Mammary epithelial cell (primary cell): ENCODE results near the gene NUCB1.

Experiments
- CTCF ChIP-seq, 2 donors: IDR thresholded peaks in 1 of 2; conservative IDR thresholded peaks in 1 of 2; 2 replicates each; pipeline ENCODE4 v1.5.1; 2011 to 2012; ENCODE audit warnings: inconsistent platforms in 2 of 2, low read length in 2 of 2, mild to moderate bottlenecking in 2 of 2, control low read depth in 1 of 2, low read depth in 1 of 2; ENCODE audit not compliant: insufficient read depth in 1 of 2; ENCODE audit errors: extremely low read depth in 1 of 2
- EZH2 ChIP-seq: IDR thresholded peaks from 2 replicates; pipeline ENCODE4 v1.6.1; 2012; ENCODE audit warnings: low read length, inconsistent platforms, borderline replicate concordance

GRCh38 chr19:48854103-48854502, 46.0 kb upstream of the NUCB1 start:
- TF ChIP-seq CTCF (conservative IDR thresholded peaks at IDR 0.05 in 1 of 2, IDR thresholded peaks at IDR 0.05 in 1 of 2; ENCODE audit: extremely low read depth in 1 of 2, insufficient read depth in 1 of 2, low read depth in 1 of 2, low read length in 2 of 2) = no peak
- TF ChIP-seq EZH2 = no peak
